Tibial artery (tissue), 4 donors: ENCODE data around the gene APBA2.

Source experiments
- DNase-seq, 2 donors: peaks; one replicate each; pipeline ENCODE4 v3.0.0-alpha.2; 2019
- H3K27ac ChIP-seq, 2 donors: fragments of 200-600 bp; sonication (generic) in 1 of 2; 1 replicate in 1 of 2; 2 replicates in 1 of 2; pipeline ENCODE4 v1.5.1; 2018 to 2019; ENCODE audit warnings: mild to moderate bottlenecking in 1 of 2
- H3K27me3 ChIP-seq, 2 donors: fragments of 200-600 bp; sonication (generic) in 1 of 2; one replicate each; pipeline versions ENCODE4 v1.5.1 to v1.6.0; 2016 to 2019
- H3K36me3 ChIP-seq, 3 donors: fragments of 200-600 bp; sonication (generic) in 2 of 3; one replicate each; pipeline ENCODE4 v1.5.1; 2016 to 2019; ENCODE audit warnings: mild to moderate bottlenecking in 2 of 3
- H3K4me1 ChIP-seq, 4 donors: fragments of 200-600 bp; sonication (generic) in 2 of 4; 1 replicate in 3 of 4; 2 replicates in 1 of 4; pipeline ENCODE4 v1.5.1; 2016 to 2019
- H3K4me3 ChIP-seq, 2 donors: fragments of 200-600 bp; sonication (generic) in 1 of 2; 1 replicate in 1 of 2; 2 replicates in 1 of 2; pipeline ENCODE4 v1.5.1; 2018 to 2019; ENCODE audit warnings: mild to moderate bottlenecking in 2 of 2
- H3K9me3 ChIP-seq, 3 donors: fragments of 200-600 bp; sonication (generic) in 1 of 3; one replicate each; pipeline ENCODE4 v1.5.1; 2016 to 2019
- intact Hi-C: fragments of 100-400 bp; cut with DNase I; formaldehyde crosslinking; loops from one replicate; pipeline ENCODE4 v1.15.0; 2023; ENCODE audit warnings: low total_unique reads
- TF ChIP-seq, protein P1 (sequence below), 2 experiments: fragments of 200-600 bp in 1 of 2; fragments of 450-650 bp in 1 of 2; IDR thresholded peaks; one replicate each; pipeline ENCODE4 v1.5.1; 2017 to 2019; ENCODE audit warnings: antibody characterized with exemption in 2 of 2, mild to moderate bottlenecking in 1 of 2, moderate library complexity in 1 of 2

APBA2 gene

DNA sequence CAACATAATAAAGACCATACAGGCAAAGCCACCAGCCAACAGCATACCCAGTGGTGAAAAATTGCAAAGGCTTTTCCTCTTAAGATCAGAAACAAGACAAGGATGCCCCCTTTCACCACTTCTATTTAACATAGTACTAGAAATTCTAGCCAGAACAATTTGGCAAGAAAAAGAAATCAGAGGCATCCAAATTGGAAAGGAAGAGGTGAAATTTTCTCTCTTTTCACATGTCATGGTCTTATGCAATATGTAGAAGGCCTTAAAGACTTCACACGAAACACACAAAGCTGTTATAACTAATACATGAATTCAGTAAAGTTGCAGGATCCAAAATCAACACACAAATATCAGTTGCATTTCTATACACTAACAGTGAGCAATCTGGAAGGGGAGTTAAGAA lies 120.2 kb downstream of the APBA2 start:
- Histone ChIP-seq H3K27me3 (no peaks in the 10 kb centered on the region), H3K4me1 (no peaks in the 10 kb centered on the region), H3K9me3 (no peaks in the 10 kb centered on the region), H3K4me3 (no peak overlapping the region), H3K27ac (no peak overlapping the region), H3K36me3 (no peaks in the 10 kb centered on the region)
- intact Hi-C loops = no loop called here
- TF ChIP-seq, protein P1, sequence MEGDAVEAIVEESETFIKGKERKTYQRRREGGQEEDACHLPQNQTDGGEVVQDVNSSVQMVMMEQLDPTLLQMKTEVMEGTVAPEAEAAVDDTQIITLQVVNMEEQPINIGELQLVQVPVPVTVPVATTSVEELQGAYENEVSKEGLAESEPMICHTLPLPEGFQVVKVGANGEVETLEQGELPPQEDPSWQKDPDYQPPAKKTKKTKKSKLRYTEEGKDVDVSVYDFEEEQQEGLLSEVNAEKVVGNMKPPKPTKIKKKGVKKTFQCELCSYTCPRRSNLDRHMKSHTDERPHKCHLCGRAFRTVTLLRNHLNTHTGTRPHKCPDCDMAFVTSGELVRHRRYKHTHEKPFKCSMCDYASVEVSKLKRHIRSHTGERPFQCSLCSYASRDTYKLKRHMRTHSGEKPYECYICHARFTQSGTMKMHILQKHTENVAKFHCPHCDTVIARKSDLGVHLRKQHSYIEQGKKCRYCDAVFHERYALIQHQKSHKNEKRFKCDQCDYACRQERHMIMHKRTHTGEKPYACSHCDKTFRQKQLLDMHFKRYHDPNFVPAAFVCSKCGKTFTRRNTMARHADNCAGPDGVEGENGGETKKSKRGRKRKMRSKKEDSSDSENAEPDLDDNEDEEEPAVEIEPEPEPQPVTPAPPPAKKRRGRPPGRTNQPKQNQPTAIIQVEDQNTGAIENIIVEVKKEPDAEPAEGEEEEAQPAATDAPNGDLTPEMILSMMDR (IDR thresholded peaks at IDR 0.05) = no peak
- no peak for DNase-seq

DNA sequence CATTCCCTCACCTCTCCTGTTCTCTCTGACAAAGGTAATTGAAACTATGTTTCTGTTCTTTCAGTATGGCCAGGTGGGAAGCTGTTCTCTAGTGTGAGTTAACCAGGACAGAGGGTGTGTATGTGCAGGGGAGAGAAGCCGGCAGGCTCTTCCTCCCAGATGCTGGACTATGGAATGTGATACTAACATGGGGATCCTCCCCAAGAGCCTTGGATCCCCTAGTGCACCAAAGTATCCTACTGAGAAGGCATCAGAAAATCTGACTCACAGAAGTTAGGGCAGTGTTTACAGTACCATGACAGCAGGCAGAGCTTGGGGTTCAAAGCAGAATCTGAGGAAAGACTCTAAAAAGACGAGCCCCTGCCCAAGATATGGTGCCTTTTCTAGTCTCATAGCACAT lies 123.1 kb downstream of the APBA2 start:
- no peak overlapping the region for H3K4me3 ChIP-seq
- H3K36me3 ChIP-seq = no peaks in the 10 kb centered on the region
- intact Hi-C loops = no loop called here
- no peaks in the 10 kb centered on the region for H3K27me3 ChIP-seq
- DNase-seq = no peak
- no peak overlapping the region for H3K27ac ChIP-seq
- no peaks in the 10 kb centered on the region for H3K4me1 ChIP-seq
- TF ChIP-seq, protein P1 (IDR thresholded peaks at IDR 0.05) = no peak
- no peaks in the 10 kb centered on the region for H3K9me3 ChIP-seq

DNA sequence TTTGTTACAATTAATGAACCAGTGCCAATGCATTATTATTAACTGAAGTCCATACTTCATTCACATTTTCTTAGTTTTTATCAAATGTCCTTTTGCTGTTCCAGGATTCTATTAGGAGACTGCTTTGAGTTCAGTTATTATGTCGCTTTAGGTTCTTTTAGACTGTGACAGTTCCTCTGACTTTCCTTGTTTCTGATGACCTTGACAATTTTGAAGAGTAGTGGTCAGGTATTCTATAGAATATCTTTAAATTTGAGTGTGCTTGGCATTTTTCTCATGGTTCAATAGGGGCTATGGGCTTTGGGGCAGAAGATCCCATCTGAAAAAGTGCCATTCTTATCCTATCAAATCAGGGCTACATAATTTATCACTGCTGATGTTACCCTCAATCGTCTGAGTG lies 126.3 kb downstream of the APBA2 start:
- intact Hi-C loops = no loop called here
- no peaks in the 10 kb centered on the region for H3K27me3 ChIP-seq
- TF ChIP-seq, protein P1 (IDR thresholded peaks at IDR 0.05) = no peak

DNA sequence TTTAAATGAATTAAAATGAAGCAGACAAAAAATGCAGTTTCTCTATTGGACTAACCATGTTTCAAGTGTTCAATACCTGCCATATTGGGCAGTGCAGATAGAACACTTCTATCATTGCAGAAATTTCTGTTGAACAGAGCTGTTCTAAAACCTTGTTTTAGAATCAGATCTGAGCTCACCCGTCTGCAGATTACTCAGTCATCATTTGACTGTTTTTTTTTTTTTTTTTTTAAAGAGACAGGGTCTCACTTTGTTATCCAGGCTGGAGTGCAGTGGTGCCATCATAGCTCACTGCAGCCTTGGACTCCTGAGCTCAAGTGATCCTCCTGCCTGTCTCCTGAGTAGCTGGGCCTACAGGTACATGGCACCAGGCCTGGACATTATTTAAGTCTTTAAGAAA lies 128.7 kb downstream of the APBA2 start:
- no peak for DNase-seq
- Histone ChIP-seq H3K9me3 (no peaks in the 10 kb centered on the region), H3K27ac (no peak overlapping the region), H3K27me3 (no peaks in the 10 kb centered on the region), H3K36me3 (no peaks in the 10 kb centered on the region), H3K4me3 (no peak overlapping the region), H3K4me1 (no peaks in the 10 kb centered on the region)
- intact Hi-C loops = no loop called here
- TF ChIP-seq, protein P1 (IDR thresholded peaks at IDR 0.05) = no peak

More for the DNA sequence above, 126.3 kb downstream of the APBA2 start:
- Histone ChIP-seq H3K27ac (no peak overlapping the region), H3K4me1 (no peaks in the 10 kb centered on the region), H3K9me3 (no peaks in the 10 kb centered on the region), H3K4me3 (no peak overlapping the region), H3K36me3 (no peaks in the 10 kb centered on the region)
- no peak for DNase-seq

DNA sequence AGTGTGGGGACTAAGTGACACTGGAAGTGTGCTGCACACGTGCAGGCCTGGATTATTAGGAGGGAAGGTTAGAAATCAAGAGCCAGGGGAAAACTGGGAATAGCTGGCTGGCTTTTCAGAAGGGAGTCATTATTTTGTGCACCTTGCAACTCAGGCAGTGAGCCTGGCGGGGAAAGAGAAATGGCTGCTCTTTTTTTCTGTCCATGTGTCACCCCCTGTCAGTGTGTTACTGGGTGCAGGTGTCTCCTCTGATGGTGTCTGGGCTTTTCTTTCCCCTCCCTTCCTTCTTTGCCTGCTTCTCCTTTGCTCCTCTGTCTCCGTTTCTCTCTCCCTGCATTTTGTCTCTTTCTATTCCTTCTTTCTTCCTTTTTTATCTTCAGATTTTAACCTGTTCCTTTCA lies 130.7 kb downstream of the APBA2 start:
- H3K4me1 ChIP-seq = no peaks in the 10 kb centered on the region
- H3K9me3 ChIP-seq = no peaks in the 10 kb centered on the region
- intact Hi-C loops = no loop called here
- H3K4me3 ChIP-seq = no peak overlapping the region
- H3K36me3 ChIP-seq = no peaks in the 10 kb centered on the region
- H3K27me3 ChIP-seq = no peaks in the 10 kb centered on the region
- no peak overlapping the region for H3K27ac ChIP-seq
- TF ChIP-seq, protein P1 (IDR thresholded peaks at IDR 0.05) = no peak
- no peak for DNase-seq

DNA sequence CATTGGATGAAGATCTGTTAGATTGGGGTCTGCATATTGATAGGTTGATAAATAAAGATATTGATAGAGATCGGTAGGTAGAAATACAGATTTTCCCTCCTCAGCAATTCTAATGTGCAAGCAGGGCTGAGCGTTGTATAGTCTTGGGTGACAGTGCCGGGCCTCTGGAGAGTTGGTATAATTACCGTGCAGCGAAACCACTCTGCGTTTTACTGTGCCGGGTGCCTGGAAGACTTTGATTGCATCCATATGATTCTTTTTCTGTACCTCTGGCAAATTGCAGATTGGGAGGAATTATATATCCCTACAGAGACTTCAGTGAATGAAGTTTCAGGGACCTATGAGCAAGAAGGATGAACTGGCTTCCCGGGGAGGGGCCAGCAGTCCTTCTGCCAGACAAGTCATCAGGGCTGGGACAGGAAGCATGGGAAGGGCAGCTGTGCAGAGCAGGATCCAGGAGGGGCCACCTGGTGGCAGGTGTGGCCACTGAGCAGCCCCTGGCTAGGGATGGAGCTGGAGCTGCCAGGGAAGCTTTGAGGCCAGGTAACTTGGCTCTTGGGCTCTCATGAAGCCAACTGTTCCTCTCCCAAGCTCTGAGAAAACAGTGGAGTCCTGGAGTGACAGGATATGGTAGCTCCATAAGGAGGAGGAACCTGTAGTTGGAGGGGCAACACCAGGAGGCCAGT lies 132.5 kb downstream of the APBA2 start:
- intact Hi-C loops = no loop called here
- H3K9me3 ChIP-seq = no peaks in the 10 kb centered on the region
- TF ChIP-seq, protein P1 (IDR thresholded peaks at IDR 0.05) = no peak
- H3K36me3 ChIP-seq = no peaks in the 10 kb centered on the region
- H3K4me1 ChIP-seq = no peaks in the 10 kb centered on the region
- H3K27ac ChIP-seq = no peak overlapping the region
- H3K27me3 ChIP-seq = no peaks in the 10 kb centered on the region
- no peak for DNase-seq
- no peak overlapping the region for H3K4me3 ChIP-seq
